GM23338 (cell line): Measurements from ENCODE around the gene CYP2W1. TPM values are rescaled to one million over a fixed set of nuclear protein-coding genes. Genes with fewer than 3 reads are reported as not detected.

ENCODE experiments used
- ATAC-seq: fragments of 200-7000 bp; cut with Tn5 transposase; 3 replicates; pipeline ENCODE4 v1.9.1; 2020
- DNase-seq: peaks from one replicate; pipeline ENCODE4 v3.0.0-alpha.2; 2015; ENCODE audit warnings: low spot score
- H2AFZ ChIP-seq: fragments of 200-600 bp; sonication (generic); 2 replicates; pipeline ENCODE4 v1.8.0; 2016; ENCODE audit warnings: antibody characterized with exemption, mild to moderate bottlenecking, moderate library complexity
- H3F3A ChIP-seq: fragments of 200-600 bp; sonication (generic); replicated peaks from 2 replicates; pipeline ENCODE4 v1.8.0; 2017; ENCODE audit warnings: antibody characterized with exemption, mixed run types, low read depth
- H3K27ac ChIP-seq: fragments of 200-600 bp; sonication (generic); 2 replicates; pipeline ENCODE4 v1.6.1; 2016; ENCODE audit warnings: low read depth
- H3K27me3 ChIP-seq: fragments of 200-600 bp; sonication (generic); 2 replicates; pipeline ENCODE4 v1.8.0; 2016; ENCODE audit warnings: mild to moderate bottlenecking, mixed run types, moderate library complexity; ENCODE audit not compliant: insufficient read depth
- H3K36me3 ChIP-seq: fragments of 200-600 bp; sonication (generic); 2 replicates; pipeline ENCODE4 v1.8.0; 2016; ENCODE audit warnings: mild to moderate bottlenecking; ENCODE audit not compliant: insufficient read depth
- H3K4me1 ChIP-seq: fragments of 200-600 bp; sonication (generic); 2 replicates; pipeline ENCODE4 v1.8.0; 2016; ENCODE audit warnings: mild to moderate bottlenecking, moderate library complexity; ENCODE audit not compliant: insufficient read depth
- H3K4me2 ChIP-seq: fragments of 200-600 bp; sonication (generic); 2 replicates; pipeline ENCODE4 v1.7.1; 2017; ENCODE audit warnings: mixed run types
- H3K4me3 ChIP-seq: fragments of 200-600 bp; sonication (generic); 2 replicates; pipeline ENCODE4 v1.6.1; 2016; ENCODE audit warnings: mixed run types
- H3K79me2 ChIP-seq: fragments of 200-600 bp; sonication (generic); replicated peaks from 2 replicates; pipeline ENCODE4 v1.8.0; 2017; ENCODE audit warnings: mild to moderate bottlenecking; ENCODE audit not compliant: insufficient read depth
- H3K9me2 ChIP-seq: fragments of 200-600 bp; sonication (generic); 2 replicates; pipeline ENCODE4 v1.8.0; 2017; ENCODE audit not compliant: insufficient read depth
- H4K20me1 ChIP-seq: fragments of 200-600 bp; sonication (generic); replicated peaks from 2 replicates; pipeline ENCODE4 v1.8.0; 2017; ENCODE audit warnings: mild to moderate bottlenecking; ENCODE audit not compliant: insufficient read depth
- H3K27ac Mint-ChIP-seq: 2 replicates; pipeline ENCODE4 v1.8.0; 2020; ENCODE audit warnings: inconsistent platforms, mild to moderate bottlenecking, moderate library complexity, mixed read lengths
- H3K27me3 Mint-ChIP-seq: 3 replicates; pipeline ENCODE4 v1.8.0; 2022; ENCODE audit warnings: low read depth, mild to moderate bottlenecking, moderate library complexity, mixed read lengths, inconsistent platforms; ENCODE audit not compliant: insufficient read depth, poor library complexity
- H3K36me3 Mint-ChIP-seq: 3 replicates; pipeline ENCODE4 v1.8.0; 2021; ENCODE audit warnings: low read depth, mild to moderate bottlenecking, inconsistent platforms, moderate library complexity, mixed read lengths
- H3K4me1 Mint-ChIP-seq: 3 replicates; pipeline ENCODE4 v1.8.0; 2020; ENCODE audit warnings: mild to moderate bottlenecking, inconsistent platforms, mixed read lengths
- H3K4me3 Mint-ChIP-seq: 3 replicates; pipeline ENCODE4 v1.8.0; 2021; ENCODE audit warnings: moderate library complexity, mild to moderate bottlenecking, inconsistent platforms, mixed read lengths
- H3K9me3 Mint-ChIP-seq: 3 replicates; pipeline ENCODE4 v1.8.0; 2020; ENCODE audit warnings: moderate library complexity, mild to moderate bottlenecking, inconsistent platforms, mixed read lengths
- CREB1 ChIP-seq: fragments of 250-450 bp; sonication (Bioruptor Pico); IDR thresholded peaks from 2 replicates; pipeline ENCODE4 v1.5.0; 2020; ENCODE audit warnings: low read depth, mild to moderate bottlenecking, moderate library complexity
- EZH2phosphoT487 ChIP-seq: fragments of 200-600 bp; sonication (generic); IDR thresholded peaks from one replicate; pipeline ENCODE4 v1.8.1; 2018; ENCODE audit warnings: antibody characterized with exemption; ENCODE audit not compliant: unreplicated experiment
- JUNB ChIP-seq: IDR thresholded peaks from one replicate; pipeline ENCODE4 v1.6.1; 2016; ENCODE audit warnings: antibody characterized with exemption; ENCODE audit not compliant: unreplicated experiment
- POLR2AphosphoS5 ChIP-seq: IDR thresholded peaks from 2 replicates; pipeline ENCODE4 v1.6.1; 2016; ENCODE audit warnings: antibody characterized with exemption, low read depth
- STAT1 ChIP-seq: IDR thresholded peaks from one replicate; pipeline ENCODE4 v1.6.1; 2016; ENCODE audit warnings: antibody characterized with exemption; ENCODE audit not compliant: unreplicated experiment
- ZNF114 ChIP-seq: fragments of 250-450 bp; sonication (Bioruptor Pico); IDR thresholded peaks from 2 replicates; pipeline ENCODE4 v1.5.0; 2020; ENCODE audit warnings: mild to moderate bottlenecking, moderate library complexity
- ZNF331 ChIP-seq: fragments of 250-450 bp; sonication (Bioruptor Pico); IDR thresholded peaks from 2 replicates; pipeline ENCODE4 v1.5.0; 2020; ENCODE audit warnings: low read depth, mild to moderate bottlenecking, moderate library complexity
- polyA plus RNA-seq: library from polyadenylated mRNA; unstranded; fragments of >200 nt; fragmentation: Nextera tagmentation; extraction: Ambion mirVana; gene quantifications from 2 replicates; pipeline ENCODE4 v1.2.1, GENCODE V29; 2016
- total RNA-seq: library from RNA; depleted of rRNA; stranded (reverse); fragments of >200 nt; shearing (Covaris generic); gene quantifications from 2 replicates; pipeline ENCODE4 v1.2.3, GENCODE V29; 2014
- TF ChIP-seq, protein P1 (sequence below), 2 experiments: fragments of 200-600 bp in 1 of 2; sonication (generic) in 1 of 2; conservative IDR thresholded peaks; 2 replicates each; pipeline versions ENCODE4 v1.5.1 to v1.6.1; 2016 to 2017; ENCODE audit warnings: antibody characterized with exemption in 2 of 2, low read depth in 2 of 2, mild to moderate bottlenecking in 2 of 2, moderate library complexity in 1 of 2
- TF ChIP-seq, protein P2 (sequence below): IDR thresholded peaks from one replicate; pipeline ENCODE4 v1.6.1; 2018; ENCODE audit warnings: antibody characterized with exemption; ENCODE audit not compliant: unreplicated experiment
- TF ChIP-seq, protein P3 (sequence below): IDR thresholded peaks from 2 replicates; pipeline ENCODE4 v1.6.1; 2016; ENCODE audit warnings: antibody characterized with exemption
- TF ChIP-seq, protein P4 (sequence below): fragments of 250-450 bp; sonication (Bioruptor Pico); IDR thresholded peaks from 2 replicates; pipeline ENCODE4 v1.5.0; 2020; ENCODE audit warnings: mild to moderate bottlenecking, moderate library complexity

The CYP2W1 gene
- total and polyA plus RNA-seq, 2 experiments from 2014 or later = not detected

DNA sequence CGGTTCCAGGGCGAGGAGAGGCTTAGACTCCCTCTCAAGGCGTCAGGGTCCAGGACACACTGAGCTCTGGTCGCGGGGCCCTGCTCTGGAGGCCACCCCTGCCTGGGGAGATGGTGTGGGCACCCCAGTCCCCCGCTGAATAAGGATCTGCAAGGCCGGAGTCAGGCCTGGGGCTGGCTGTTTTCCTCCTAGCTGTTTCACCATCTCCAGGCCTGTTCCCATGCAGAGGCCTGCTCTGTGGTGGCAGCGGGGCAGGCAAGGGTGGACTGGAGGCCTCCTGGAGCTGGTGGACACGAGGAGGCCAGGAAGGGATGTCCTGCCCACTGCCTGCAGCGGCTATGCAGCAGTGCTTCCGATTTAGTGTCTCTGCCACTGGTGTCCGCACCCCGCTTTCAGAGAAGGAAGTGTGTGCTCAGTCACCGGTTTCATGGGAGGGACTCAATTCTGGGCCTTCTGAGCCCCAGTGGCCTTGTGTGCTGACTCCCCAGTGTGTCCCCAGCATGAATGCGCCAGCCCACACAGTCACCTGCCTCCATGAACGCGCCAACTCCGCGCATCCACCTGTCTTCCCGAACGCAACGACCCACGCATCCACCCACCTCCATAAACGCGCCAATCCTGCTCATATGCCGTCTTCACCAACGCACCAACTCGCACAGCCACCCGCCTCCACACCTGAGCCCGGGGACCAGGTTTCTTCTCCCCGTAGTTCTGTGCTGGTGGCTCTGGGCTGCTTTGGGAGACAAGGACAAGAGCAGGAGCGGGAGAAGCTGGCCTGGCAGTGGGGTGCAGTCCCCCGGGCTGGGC, 46.9 kb downstream of the CYP2W1 start (continued):
- TF ChIP-seq, protein P1, sequence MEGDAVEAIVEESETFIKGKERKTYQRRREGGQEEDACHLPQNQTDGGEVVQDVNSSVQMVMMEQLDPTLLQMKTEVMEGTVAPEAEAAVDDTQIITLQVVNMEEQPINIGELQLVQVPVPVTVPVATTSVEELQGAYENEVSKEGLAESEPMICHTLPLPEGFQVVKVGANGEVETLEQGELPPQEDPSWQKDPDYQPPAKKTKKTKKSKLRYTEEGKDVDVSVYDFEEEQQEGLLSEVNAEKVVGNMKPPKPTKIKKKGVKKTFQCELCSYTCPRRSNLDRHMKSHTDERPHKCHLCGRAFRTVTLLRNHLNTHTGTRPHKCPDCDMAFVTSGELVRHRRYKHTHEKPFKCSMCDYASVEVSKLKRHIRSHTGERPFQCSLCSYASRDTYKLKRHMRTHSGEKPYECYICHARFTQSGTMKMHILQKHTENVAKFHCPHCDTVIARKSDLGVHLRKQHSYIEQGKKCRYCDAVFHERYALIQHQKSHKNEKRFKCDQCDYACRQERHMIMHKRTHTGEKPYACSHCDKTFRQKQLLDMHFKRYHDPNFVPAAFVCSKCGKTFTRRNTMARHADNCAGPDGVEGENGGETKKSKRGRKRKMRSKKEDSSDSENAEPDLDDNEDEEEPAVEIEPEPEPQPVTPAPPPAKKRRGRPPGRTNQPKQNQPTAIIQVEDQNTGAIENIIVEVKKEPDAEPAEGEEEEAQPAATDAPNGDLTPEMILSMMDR (conservative IDR thresholded peaks at IDR 0.05; ENCODE audit: low read depth in 2 of 2) = no peak
- TF ChIP-seq CREB1 (CRISPR knock-in tag) (no peak), STAT1 (no peak), ZNF331 (CRISPR knock-in tag) (no peak), ZNF114 (CRISPR knock-in tag) (no peak), EZH2phosphoT487 (no peak)
- TF ChIP-seq, protein P2, sequence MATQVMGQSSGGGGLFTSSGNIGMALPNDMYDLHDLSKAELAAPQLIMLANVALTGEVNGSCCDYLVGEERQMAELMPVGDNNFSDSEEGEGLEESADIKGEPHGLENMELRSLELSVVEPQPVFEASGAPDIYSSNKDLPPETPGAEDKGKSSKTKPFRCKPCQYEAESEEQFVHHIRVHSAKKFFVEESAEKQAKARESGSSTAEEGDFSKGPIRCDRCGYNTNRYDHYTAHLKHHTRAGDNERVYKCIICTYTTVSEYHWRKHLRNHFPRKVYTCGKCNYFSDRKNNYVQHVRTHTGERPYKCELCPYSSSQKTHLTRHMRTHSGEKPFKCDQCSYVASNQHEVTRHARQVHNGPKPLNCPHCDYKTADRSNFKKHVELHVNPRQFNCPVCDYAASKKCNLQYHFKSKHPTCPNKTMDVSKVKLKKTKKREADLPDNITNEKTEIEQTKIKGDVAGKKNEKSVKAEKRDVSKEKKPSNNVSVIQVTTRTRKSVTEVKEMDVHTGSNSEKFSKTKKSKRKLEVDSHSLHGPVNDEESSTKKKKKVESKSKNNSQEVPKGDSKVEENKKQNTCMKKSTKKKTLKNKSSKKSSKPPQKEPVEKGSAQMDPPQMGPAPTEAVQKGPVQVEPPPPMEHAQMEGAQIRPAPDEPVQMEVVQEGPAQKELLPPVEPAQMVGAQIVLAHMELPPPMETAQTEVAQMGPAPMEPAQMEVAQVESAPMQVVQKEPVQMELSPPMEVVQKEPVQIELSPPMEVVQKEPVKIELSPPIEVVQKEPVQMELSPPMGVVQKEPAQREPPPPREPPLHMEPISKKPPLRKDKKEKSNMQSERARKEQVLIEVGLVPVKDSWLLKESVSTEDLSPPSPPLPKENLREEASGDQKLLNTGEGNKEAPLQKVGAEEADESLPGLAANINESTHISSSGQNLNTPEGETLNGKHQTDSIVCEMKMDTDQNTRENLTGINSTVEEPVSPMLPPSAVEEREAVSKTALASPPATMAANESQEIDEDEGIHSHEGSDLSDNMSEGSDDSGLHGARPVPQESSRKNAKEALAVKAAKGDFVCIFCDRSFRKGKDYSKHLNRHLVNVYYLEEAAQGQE = no peak
- TF ChIP-seq, protein P3, sequence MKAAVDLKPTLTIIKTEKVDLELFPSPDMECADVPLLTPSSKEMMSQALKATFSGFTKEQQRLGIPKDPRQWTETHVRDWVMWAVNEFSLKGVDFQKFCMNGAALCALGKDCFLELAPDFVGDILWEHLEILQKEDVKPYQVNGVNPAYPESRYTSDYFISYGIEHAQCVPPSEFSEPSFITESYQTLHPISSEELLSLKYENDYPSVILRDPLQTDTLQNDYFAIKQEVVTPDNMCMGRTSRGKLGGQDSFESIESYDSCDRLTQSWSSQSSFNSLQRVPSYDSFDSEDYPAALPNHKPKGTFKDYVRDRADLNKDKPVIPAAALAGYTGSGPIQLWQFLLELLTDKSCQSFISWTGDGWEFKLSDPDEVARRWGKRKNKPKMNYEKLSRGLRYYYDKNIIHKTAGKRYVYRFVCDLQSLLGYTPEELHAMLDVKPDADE = no peak

DNA sequence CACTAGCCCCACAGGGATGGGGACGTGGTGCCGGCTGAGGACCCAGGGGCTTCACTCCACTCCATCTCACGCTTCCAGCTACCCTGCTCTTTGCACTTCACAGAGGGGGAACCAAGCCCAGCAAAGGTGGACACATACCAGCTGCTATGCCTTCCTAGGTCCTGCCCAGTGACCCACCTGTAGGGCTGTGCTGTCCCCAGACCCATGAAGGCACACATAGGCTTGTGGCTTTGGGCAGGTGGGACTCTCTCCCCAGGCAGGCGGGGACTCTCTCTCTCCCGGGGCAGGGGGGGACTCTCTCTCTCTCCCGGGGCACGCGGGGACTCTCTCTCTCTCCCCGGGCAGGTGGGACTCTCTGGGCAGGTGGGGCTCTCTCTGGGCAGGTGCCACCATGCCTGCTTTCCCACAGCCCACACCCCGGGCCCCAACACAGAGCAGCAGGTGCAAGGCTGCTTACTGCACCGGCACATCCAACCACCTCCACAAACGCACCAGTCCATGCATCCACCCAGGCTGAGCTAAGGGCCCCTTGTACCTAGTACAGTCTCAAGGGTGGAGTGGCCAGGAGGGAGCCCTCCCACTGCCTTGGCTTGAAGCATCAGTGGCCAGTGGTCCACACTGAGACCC, 47.6 kb downstream of the CYP2W1 start:
- no peak overlapping the region for H3K4me2 ChIP-seq
- Mint-ChIP-seq H3K9me3 (peaks cover 7% of the 10 kb centered on the region), H3K27ac (no peak overlapping the region), H3K36me3 (peaks cover 19% of the 10 kb centered on the region), H3K4me1 (peaks cover 5% of the 10 kb centered on the region; the same call in 2 of the 3 replicates), H3K27me3 (peaks cover 18% of the 10 kb centered on the region), H3K4me3 (no peak overlapping the region)
- peaks cover 4% of the 10 kb centered on the region; the same call in 1 of the 2 replicates for H3K79me2 ChIP-seq
- peaks cover 5% of the 10 kb centered on the region; the same call in 1 of the 2 replicates for H3F3A ChIP-seq
- DNase-seq (no peak), ATAC-seq (no peak)
- no peak overlapping the region for H3K4me3 ChIP-seq
- no peaks in the 10 kb centered on the region for H3K36me3 ChIP-seq
- H3K27me3 ChIP-seq = no peaks in the 10 kb centered on the region
- H2AFZ ChIP-seq = no peak overlapping the region
- H4K20me1 ChIP-seq = peaks cover 8% of the 10 kb centered on the region
- H3K4me1 ChIP-seq = no peaks in the 10 kb centered on the region; the same call in 1 of the 2 replicates
- H3K9me2 ChIP-seq = no peaks in the 10 kb centered on the region
- no peak overlapping the region for H3K27ac ChIP-seq
- TF ChIP-seq POLR2AphosphoS5 = no peak
- no peak for TF ChIP-seq ZNF114 (CRISPR knock-in tag)
- TF ChIP-seq JUNB = no peak
- TF ChIP-seq, protein P4, sequence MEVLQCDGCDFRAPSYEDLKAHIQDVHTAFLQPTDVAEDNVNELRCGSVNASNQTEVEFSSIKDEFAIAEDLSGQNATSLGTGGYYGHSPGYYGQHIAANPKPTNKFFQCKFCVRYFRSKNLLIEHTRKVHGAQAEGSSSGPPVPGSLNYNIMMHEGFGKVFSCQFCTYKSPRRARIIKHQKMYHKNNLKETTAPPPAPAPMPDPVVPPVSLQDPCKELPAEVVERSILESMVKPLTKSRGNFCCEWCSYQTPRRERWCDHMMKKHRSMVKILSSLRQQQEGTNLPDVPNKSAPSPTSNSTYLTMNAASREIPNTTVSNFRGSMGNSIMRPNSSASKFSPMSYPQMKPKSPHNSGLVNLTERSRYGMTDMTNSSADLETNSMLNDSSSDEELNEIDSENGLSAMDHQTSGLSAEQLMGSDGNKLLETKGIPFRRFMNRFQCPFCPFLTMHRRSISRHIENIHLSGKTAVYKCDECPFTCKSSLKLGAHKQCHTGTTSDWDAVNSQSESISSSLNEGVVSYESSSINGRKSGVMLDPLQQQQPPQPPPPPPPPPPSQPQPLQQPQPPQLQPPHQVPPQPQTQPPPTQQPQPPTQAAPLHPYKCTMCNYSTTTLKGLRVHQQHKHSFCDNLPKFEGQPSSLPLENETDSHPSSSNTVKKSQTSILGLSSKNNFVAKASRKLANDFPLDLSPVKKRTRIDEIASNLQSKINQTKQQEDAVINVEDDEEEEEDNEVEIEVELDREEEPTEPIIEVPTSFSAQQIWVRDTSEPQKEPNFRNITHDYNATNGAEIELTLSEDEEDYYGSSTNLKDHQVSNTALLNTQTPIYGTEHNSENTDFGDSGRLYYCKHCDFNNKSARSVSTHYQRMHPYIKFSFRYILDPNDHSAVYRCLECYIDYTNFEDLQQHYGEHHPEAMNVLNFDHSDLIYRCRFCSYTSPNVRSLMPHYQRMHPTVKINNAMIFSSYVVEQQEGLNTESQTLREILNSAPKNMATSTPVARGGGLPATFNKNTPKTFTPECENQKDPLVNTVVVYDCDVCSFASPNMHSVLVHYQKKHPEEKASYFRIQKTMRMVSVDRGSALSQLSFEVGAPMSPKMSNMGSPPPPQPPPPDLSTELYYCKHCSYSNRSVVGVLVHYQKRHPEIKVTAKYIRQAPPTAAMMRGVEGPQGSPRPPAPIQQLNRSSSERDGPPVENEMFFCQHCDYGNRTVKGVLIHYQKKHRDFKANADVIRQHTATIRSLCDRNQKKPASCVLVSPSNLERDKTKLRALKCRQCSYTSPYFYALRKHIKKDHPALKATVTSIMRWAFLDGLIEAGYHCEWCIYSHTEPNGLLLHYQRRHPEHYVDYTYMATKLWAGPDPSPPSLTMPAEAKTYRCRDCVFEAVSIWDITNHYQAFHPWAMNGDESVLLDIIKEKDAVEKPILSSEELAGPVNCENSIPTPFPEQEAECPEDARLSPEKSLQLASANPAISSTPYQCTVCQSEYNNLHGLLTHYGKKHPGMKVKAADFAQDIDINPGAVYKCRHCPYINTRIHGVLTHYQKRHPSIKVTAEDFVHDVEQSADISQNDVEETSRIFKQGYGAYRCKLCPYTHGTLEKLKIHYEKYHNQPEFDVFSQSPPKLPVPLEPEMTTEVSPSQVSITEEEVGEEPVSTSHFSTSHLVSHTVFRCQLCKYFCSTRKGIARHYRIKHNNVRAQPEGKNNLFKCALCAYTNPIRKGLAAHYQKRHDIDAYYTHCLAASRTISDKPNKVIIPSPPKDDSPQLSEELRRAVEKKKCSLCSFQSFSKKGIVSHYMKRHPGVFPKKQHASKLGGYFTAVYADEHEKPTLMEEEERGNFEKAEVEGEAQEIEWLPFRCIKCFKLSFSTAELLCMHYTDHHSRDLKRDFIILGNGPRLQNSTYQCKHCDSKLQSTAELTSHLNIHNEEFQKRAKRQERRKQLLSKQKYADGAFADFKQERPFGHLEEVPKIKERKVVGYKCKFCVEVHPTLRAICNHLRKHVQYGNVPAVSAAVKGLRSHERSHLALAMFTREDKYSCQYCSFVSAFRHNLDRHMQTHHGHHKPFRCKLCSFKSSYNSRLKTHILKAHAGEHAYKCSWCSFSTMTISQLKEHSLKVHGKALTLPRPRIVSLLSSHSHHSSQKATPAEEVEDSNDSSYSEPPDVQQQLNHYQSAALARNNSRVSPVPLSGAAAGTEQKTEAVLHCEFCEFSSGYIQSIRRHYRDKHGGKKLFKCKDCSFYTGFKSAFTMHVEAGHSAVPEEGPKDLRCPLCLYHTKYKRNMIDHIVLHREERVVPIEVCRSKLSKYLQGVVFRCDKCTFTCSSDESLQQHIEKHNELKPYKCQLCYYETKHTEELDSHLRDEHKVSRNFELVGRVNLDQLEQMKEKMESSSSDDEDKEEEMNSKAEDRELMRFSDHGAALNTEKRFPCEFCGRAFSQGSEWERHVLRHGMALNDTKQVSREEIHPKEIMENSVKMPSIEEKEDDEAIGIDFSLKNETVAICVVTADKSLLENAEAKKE (CRISPR knock-in tag) = no peak
- TF ChIP-seq STAT1 = no peak
